GM19023 (cell line): ENCODE data around the gene THSD4.
"Not testable (repeated sequence)": the region's sequence is repeated elsewhere in the genome, so short reads cannot be mapped to it uniquely, and the experiment has no call there.

ENCODE experiments used
- ATAC-seq: cut with Tn5 transposase; IDR thresholded peaks from one replicate; pipeline ENCODE4 v1.9.1; 2021; ENCODE audit warnings: mild to moderate bottlenecking, moderate library complexity; ENCODE audit not compliant: unreplicated experiment

Gene THSD4

DNA sequence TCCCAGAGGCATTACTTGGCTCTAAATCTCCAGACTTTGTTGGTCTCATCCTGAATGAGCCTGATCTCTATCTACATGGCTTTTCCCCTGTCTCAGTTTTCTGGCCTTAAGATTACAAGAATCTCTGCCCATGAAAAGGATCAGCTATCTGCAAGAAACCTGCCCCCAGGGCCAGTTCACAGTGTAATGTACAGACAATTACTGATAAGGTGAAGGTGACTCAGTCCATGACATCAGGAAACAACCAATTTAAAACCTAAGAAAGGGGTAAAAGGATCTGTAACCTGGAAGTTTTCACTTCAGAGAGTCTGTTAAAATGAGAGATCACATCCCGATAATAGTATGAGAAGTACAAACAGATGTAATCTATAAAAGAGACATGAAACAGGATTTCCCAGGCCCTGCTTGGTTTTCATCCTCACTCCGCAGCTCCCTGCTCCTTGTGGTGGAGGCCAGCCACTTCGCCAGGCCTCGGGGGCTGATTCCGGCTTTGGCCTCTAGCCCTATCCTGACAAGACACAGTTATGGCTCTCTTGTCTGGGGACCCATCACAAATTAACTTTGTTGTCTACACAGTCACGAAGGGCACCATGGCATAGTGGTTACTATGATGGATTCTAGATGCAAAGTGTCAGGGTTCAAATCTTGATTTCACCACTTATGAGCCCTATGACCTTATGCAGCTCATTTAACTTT lies 136.9 kb downstream of the THSD4 start:
- no peak for ATAC-seq

DNA sequence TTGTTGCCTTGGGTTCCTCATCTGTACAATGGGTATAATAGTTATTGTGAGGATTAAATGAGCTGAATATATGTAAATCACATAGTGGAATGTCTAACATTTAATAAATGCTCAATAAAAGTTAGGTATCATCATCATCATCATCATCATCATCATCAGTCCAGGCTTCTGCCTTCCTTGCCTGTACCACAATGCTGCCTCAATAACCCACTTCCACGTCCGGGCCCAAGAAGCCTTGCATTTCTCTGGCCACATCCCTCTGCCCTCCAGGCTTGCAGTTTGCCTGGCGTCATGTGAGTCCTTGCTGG lies 137.4 kb downstream of the THSD4 start:
- ATAC-seq = no peak

DNA sequence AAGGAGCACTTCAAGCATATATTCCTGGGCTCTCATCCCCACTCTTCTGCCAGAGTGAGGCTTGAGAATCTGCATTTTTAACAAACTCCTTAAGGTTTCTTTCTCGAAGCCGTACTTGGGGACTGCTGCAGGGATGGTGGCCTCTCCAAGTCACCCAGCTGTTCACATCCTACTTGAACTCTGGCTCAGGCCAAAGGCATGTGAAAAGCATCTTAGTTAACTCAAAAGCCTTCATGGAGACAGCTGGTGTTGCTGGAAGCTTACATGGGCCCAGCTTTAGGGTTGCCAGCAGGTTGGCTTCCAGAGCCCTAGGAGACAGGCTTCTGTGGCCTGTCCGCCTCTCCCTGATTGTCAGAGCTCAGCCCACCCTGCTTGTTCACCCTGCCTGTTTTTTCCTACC lies 139.2 kb downstream of the THSD4 start:
- no peak for ATAC-seq

DNA sequence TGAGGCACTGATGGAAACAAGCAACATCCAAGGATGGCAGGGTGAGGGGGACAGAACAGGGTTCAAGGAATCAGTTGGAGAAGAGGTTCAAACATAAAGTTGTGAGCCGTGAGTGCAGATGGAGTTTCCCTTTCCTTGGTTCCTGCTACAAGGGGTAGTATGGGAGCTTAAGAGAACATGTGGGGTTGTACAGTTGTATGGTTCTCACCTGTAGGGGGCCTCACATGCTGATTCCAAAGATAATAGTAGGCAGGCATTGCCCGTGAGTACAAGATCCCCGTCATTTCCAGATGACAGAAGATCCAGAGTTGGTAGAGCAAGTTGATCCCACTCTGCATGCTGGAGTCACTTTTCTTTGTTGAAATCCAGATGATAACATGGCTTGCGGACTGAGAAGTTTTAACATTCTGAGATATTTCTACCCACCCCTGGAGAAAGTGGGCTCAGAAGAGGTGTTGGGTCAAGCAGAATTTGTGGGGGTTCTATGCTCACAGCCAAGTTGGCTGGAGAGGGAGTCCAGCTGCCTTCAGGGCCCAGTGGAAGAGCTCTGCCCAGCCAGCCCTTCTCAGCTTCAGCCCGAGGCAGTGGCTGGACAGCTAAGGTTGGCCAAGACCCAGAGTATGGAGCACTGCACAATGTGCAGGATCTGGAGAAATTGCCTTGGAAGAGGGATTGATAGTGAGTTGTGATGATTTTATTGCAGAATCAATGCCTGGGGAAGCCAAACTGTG lies 141.8 kb downstream of the THSD4 start:
- no peak for ATAC-seq

DNA sequence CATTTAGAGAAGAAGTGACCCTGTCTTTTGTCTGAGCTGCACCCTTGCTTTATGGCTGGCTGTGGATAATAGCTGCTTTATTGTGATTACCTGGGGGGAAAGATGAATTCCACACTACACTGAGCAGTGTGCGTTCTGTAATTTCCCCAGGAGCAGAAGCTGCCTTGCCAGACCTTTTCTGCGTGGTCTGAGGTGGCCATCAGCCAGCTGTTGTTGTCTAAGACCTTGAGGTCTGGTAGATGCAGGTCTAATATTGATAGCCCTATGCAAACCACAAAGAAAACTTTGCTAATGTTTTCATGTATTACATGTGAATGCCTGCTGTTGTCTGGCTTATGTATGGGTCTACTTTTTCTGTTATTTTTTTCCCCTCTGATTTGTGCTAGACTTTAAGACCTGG lies 144.6 kb downstream of the THSD4 start:
- ATAC-seq = no peak

DNA sequence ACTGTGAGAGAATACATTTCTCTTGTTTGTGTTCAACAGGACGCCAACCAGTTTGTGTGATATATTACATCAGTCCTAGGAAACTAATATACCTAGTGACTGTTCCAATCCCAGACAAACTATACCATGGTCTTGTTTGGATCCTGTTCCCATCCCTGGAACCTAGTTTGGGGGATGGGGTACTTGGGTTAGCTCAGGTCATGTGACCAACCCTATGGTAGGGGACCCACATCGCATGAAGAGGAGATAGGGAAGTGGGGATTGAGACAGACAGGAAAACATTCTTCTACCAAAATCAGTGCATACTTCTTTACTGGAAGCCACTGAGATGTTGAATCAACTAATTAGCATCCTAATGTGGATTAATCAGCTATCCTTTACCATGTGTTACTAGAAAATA lies 146.1 kb downstream of the THSD4 start:
- no peak for ATAC-seq

DNA sequence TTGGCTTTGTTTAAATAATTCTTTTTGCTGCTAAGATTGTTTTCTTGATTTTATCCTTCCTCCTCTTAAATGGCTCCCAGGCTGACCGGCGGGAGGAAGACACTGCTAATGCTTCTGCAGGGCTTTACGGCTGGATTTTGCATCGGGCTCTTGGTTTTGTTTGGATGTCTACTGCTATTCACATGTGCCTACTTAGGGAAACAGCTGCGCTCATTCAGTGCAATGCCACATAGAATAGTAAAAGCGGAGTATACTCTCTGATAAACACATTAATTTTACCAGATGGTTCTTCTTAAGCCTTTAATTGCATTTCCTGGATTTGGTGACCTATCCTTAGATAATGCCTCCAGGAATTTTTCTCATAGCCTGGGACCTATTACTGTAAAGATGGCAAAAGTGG lies 146.6 kb downstream of the THSD4 start:
- no peak for ATAC-seq

DNA sequence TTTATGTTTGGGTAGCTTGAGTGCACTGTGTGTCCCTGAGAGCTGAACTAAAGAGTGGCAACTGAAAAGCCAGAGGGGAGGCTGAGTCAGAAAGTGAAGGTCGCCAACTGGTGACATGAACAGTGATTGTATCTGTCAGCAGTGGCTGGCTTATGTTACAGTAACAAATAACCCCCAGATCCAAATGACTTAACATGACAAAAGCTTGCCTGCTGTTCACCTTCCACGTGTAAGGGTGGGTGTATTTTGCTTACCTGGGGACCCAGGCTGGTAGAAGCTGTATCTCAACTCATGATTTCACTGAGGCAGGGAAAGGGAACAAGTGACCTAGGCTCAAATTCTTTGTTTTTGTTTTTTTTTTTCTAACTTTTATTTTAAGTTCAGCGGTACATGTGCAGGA lies 147.3 kb downstream of the THSD4 start:
- no peak for ATAC-seq

DNA sequence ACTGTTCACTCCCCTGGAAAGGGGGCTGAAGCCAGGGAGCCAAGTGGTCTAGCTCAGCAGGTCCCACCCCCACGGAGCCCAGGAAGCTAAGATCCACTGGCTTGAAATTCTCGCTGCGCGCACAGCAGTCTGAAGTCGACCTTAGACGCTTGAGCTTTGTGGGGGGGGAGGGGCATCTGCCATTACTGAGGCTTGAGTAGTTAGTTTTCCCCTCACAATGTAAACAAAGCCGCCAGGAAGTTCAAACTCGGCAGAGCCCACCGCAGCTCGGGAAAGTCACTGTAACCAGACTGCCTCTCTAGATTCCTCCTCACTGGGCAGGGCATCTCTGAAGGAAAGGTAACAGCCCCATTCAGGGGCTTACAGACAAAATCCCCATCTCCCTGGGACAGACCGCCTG lies 150.3 kb downstream of the THSD4 start:
- not testable (repeated sequence) for ATAC-seq

DNA sequence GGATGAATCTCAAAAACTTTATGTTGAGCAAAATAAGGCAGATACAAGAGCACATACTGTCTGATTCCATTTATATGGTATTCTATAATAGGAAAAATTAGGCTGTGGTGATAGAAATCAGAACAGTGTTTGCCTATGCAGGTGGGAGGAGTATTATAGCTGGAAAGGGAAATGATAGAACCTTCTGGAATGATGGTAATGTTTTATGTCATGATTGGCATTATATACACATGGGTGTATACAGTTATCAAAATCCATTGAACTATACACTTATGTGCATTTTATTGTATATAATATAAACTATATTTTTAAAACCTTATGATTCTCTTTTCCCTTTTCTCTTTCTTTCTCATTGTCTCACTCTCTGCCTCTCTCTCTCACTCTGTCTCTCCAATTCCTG lies 156.1 kb downstream of the THSD4 start:
- no peak for ATAC-seq

DNA sequence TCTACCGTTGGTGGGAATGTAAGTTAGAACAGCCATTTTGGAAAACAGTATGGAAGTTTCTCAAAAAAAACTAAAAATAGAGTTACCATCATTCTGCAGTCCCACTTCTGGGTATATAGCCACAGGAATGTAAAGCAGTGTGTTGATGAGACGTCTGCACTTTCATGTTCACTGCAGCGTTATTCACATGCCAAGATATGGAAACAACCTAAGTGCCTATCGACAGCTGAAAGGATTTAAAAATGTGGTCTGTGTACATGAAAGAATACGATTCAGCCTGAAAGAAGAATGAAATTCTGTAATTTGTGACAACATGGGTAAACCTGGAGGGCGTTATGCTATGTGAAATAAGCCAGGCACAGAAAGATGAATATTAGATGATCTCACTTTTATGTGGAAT lies 157.7 kb downstream of the THSD4 start:
- no peak for ATAC-seq

DNA sequence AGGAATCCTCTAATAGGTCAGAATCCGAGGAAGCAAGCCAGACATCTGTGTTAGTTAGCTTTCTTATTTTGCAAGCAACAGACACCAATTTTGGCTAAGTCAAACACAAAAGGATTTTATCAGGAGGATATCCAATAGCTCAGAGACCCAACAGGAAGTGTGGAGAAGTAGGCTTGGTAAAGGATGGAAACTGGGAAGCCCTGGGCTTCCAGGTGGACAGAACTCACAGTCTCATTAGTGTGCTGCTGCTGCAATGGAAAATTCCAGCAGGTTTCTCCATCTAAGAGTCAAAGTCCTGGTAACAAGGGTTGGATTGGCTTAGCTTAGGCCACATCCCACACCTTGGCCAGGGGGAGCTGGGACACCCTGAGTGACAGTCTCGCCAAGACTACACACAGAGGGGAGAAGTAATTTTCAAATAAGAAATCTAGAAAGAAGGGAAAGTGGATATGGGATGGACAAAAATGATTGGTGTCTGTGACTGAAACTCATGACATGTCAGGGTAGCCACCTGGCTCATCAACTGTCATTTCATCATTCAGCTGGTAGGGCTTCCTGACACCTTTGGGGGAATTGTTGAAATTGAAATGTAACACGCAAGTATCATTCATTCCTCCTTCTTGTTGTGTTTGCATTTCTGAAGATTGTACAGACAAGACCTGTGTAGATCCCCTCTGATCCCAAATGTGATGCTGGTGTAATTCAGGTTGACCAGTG lies 158.6 kb downstream of the THSD4 start:
- ATAC-seq = no peak

DNA sequence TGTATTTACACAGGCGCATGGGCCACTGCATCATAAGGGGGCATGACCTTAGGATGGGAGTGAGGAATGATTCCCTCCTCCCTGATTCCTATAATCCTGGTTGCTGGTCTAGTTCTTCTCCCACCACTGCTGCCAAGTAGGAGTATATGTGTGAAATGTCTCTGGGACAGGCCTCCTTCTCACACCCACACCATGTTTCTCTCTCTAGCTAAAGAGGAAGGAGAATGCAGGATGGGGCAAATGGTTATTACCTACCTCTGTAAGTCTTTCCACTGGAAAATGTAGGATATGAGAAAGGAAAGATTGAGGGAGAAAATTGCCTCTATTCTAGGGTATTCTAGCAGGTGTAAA lies 159.2 kb downstream of the THSD4 start:
- ATAC-seq = no peak

DNA sequence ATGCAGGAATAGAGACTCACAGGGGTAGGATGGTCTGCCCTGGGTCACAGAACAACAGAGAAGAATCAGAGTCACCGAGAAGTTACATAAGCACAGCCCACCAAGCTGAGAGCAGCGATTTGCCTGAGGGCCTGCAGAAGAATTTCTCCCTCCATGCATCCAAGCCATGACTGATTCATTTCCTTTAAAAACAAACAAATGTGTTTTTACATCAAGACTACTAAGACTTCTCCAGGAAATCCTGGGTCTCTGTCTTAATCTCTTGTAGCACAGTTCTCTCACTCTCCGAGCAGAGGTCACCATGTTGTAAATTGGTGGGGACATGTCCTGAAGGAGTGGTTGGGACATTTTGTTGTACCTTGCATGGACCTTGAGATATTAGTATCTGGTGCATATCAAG lies 159.8 kb downstream of the THSD4 start:
- ATAC-seq = no peak

DNA sequence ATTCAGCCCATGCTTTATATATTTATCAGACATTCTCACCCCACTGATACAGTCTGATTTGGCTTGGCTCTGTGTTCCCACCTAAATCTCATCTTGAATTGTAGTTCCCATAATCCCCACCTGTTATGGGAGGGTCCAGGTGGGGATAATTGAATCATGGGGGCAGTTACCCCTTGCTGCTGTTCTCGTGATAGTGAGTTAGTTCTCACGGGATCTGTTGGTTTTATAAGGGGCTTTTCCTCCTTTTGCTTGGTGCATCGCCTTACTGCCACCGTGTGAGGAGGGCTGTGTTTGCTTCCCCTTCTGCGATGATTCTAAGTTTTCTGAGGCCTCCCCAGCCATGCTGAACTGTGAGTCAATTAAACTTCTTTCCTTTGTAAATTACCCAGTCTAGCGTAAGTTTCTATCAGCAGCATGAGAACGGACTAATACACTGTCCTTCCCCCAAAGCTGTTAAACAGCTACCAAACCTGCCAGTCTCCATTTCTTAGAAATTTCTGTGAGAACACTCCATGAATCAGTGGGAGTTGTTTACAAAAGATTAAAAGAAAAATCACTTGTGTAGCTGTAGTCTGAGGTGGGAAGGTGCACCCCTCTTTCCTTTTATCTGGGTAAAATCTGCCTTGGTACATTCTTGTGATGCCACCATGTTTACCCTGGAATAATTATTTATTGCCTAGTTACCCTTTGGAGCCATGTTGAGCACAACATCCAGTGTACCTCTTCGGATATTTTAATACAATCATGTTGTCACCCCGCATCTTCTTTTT lies 160.5 kb downstream of the THSD4 start:
- ATAC-seq = no peak

DNA sequence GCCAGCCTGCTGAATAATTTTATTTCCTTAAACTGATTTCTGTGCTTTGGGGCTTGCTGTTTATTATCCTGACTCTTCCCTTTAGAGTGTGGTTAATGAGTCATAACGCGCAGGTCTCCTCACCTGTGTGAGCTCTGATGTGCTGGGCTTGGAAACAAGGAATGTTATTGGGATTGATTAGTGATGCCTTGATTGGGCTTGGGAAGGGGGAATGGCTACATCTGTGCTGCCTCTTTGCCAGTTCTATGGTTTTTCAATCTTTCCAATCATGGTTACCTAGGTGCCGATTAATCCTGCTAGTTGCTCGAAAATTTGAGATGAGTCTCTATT lies 161.0 kb downstream of the THSD4 start:
- ATAC-seq = no peak

DNA sequence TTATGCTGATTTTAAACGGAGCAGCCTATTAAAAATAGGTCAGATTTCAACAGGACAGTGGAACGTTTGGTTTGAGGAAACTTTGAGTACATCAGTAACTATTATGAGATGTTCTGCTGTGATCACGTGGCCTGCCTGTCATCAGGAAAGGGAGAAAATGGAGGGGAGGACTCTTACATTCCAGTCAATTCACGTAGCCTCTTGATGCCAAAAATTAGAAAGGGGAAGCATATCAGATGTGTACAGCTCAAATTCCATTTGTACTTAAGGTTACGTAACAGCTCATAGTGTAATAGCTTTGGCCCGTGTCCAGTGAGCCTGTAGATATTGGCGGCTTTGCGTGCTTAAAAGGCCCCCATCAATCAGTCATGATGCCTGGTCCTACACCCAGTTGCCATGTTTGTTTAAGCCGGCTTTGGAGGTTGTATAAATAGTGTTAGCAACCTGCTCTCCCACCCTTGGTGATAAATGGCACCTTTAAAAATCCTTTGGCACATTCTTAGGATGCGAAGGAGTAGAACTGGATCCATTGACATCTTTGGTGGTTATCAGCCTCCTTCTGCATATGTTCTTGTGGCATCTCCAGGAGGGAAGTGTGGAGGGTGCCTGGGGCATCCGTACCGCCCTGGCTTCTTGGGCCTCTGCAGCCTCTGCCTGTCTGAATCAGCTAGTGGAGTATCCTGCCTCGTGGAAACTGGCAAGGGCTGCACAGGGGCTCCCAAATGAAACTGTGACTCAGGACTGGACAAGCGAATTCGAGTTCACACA lies 163.9 kb downstream of the THSD4 start:
- ATAC-seq = no peak

DNA sequence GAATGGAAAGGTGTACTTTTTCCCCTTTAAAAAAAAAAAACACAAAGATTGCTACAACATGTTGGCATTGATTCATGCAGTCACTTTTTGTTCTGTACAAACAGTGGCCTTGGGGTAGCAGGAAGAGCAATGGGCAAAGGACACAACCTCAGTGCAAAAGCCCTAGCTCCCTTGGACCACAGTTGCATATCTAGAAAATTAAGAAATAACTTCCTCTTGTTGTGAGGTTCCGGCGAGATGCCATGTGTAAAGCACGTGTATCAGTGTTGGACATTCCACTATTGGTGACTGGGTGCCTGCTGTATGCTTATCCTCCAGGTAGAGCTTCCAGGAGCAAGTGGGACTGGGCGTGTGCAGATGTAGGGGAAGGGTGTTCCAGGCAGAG lies 164.5 kb downstream of the THSD4 start:
- ATAC-seq = no peak

DNA sequence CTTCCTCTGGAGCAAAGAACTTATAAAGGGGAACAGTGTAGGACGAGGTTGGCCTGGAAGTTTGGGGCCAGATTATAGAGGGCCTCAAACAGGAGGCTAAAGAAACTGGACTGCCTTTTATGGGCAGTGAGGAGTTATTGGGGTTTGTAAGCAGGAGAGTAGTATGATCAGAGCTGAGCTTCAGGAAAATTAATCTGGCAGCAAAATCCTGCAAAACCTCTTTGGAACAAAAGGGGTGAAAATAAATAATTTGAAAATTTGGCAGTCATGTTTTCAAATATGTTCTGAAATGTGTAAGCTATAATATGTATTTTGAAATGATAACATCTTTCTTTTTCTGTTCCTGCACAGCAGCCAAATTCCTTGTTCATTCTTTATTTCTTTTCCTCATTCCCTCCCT lies 164.9 kb downstream of the THSD4 start:
- ATAC-seq = no peak

DNA sequence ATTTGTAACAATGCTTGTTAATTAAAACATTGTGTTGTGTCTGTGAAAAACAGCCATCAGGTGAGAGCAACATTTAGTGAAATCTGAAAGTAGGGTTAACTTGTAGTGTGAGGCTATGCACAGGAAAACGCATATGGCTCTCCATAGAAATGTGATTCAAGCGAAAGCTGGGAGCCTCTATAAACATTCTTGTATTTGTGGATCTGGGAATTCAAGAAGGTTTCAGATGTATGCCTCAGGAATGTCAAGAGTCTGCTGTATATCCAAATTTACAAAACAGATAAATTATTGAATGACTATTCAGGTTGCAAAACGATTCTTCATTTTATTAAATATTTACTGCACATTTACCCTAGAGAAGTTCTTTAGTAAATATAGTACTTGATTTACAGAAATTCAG lies 166.0 kb downstream of the THSD4 start:
- ATAC-seq = no peak

DNA sequence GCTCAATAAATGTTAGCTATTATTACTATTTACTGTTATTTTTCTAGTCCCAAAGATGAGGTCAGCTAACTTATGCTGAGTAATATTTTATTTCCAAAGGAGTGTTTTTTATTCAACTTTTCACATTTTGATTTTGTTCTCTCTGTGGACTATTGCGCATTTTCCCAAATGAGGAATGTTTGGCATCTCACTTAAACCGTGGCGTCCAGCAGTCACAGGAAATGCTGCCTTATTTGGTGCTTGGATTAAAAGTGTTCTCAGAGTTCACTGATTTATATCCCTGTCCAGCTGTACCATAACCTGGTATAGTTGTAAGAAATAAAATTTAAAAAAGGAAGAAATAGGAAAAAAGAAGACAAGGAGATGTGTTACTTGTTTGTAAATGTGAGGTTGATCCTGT lies 166.8 kb downstream of the THSD4 start:
- ATAC-seq = no peak
